ENCODE data around the gene FAM221B.

GRCh38 chr9:35790025-35790384, 38.5 kb downstream of the FAM221B start:
- no peak for TF ChIP-seq POLR2A (IDR thresholded peaks at IDR 0.05)
- TF ChIP-seq CTCF (IDR thresholded peaks at IDR 0.05): no peak
- no peak for TF ChIP-seq POLR2AphosphoS5 (IDR thresholded peaks at IDR 0.05)
